GM10266 (cell line): Measurements from ENCODE around the gene ADISSP.

Source experiments
- DNase-seq: peaks from one replicate; pipeline ENCODE4 v3.0.0; 2012; ENCODE audit errors: extremely low spot score
- CTCF ChIP-seq: IDR thresholded peaks from 2 replicates; pipeline ENCODE4 v1.5.1; 2012; ENCODE audit warnings: mild to moderate bottlenecking, low read depth; ENCODE audit not compliant: control insufficient read depth, insufficient read depth; ENCODE audit errors: missing control alignments

Gene ADISSP

DNA sequence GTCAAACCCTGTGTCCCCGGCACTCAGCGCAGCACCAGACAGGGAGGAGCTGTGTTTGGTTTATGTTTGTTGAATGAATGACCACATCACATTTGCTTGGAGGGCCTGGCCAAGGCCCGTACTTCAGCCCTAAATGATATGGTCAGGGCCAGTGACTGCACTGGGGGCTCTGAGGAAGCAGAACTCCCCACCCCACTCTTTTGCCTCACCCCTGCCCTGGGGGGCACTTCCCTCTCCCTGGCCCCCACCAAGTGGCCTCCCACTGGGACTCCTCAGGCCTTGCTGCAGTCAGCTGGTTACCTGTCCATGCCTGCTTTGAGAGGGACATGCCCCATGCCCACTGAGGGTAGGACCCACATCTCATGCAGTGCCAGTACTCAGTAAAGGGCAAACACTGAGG, 2.9 kb downstream of the ADISSP start:
- no peak for TF ChIP-seq CTCF
- DNase-seq: no peak

- no peak for DNase-seq
- TF ChIP-seq CTCF: no peak
Observed at GRCh38 chr20:3763671-3764601, 3.6 kb downstream of the ADISSP start.

DNA sequence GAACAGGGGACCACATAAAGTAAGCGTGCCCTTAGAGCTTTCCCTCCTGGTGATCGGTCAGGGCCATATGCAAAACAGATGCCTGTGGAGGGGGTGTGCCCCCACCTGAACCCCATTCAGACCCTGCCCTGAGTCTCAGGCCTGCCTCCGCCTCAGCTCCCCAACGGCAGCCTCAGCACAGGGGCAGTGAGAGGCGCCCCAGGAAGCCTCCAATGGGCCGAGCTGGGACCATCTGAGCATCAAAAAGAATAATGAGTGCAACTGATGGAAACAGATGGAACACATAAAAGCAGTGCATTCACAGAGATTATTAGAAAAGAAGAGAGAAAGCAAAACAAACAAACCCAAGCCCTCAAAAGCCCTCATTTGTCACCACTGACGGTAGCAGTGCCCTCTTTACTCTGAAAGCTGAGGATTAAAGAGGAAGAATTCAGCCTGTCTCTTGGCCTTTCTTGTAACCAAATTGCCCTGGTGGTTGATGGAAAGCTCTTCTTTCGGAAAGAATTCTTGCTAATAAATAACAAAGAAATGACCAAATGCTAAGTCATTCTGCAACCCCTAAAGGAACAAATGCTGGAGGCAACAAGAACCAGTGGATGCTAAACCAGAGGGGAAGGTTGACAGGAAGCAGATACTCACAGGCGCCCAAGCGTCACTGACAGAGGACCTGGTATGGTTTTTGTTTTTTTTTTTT, 6.8 kb downstream of the ADISSP start:
- no peak for DNase-seq
- TF ChIP-seq CTCF: no peak

GRCh38 chr20:3759884-3760283, 7.7 kb downstream of the ADISSP start:
- no peak for DNase-seq
- TF ChIP-seq CTCF: no peak

DNA sequence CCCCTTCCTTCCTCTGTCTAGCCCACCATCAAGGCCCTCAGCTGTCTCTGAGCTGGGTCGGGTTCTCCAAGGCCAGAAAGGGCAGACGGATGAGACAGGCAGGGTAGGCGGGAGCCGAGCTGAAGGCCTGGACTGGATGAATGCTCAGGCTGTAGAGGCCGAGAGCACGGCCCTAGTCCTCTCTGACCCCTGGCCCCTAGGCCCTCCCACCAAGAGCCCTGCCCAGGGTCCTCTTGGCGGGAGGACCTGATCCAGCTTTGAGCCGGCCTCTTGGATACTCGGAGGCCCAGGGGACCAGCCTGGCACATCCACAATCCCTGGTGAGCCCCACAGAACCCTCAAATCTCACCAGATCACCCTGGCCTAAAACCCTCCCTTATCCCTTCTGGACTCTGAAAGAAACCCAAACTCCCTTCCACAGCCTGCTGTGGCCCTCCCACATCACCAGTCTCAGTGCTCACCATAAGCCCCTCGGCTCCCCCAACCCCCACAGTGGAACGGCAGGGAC, 8.2 kb downstream of the ADISSP start:
- no peak for TF ChIP-seq CTCF
- DNase-seq: no peak

DNA sequence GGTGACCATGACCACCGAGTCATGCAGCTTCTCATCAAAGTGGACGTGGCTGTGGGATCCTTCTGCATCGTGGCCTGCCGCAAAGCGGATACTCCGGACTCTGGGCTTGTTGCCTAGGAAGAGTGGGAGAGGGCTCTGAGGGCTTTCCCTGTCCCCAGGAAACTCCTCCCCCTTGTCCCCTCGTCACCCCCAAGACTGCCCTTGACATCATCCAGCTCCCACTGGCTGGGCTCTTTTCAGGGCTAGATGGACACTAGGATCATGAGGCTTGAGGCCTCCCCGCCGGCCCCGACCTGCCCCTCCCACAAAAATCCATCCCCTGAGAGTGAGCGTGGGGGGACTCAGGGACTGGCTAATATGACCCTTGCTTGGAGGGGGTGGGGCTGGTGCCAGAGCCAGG, 9.0 kb downstream of the ADISSP start:
- DNase-seq: no peak

More for the DNA sequence above, 9.0 kb downstream of the ADISSP start:
- no peak for TF ChIP-seq CTCF
